Tibial nerve (tissue), 4 donors: ENCODE measurements around the gene GPC5.

Experiments
- CTCF ChIP-seq, 5 experiments: fragments of 200-600 bp in 3 of 5; fragments of 450-650 bp in 2 of 5; sonication (generic) in 3 of 5; IDR thresholded peaks; one replicate each; pipeline ENCODE4 v1.5.1; 2016 to 2019; ENCODE audit warnings: antibody characterized with exemption in 5 of 5, mild to moderate bottlenecking in 3 of 5, moderate library complexity in 2 of 5
- EP300 ChIP-seq, 2 donors: sonication (generic); formaldehyde crosslinking; IDR thresholded peaks; one replicate each; pipeline ENCODE4 v1.6.1; 2017; ENCODE audit warnings: antibody characterized with exemption in 2 of 2, mild to moderate bottlenecking in 1 of 2
- POLR2A ChIP-seq, 2 donors: fragments of 450-650 bp; IDR thresholded peaks; one replicate each; pipeline ENCODE4 v1.6.1; 2017; ENCODE audit warnings: antibody characterized with exemption in 2 of 2, mild to moderate bottlenecking in 2 of 2, moderate library complexity in 2 of 2

- TF ChIP-seq CTCF (IDR thresholded peaks at IDR 0.05) (no peak), POLR2A (IDR thresholded peaks at IDR 0.05) (no peak), EP300 (IDR thresholded peaks at IDR 0.05) (no peak)
Measured at GRCh38 chr13:91621963-91622362, 223.5 kb downstream of the GPC5 start.
